OCI-LY7 (cell line): ENCODE results near the gene EPHA3. TPM values are rescaled to one million over a fixed set of nuclear protein-coding genes. Genes with fewer than 3 reads are reported as not detected.
"Not testable (repeated sequence)": the region's sequence is repeated elsewhere in the genome, so short reads cannot be mapped to it uniquely, and the experiment has no call there.

Experiments
- BruUV-seq: library from RNA; stranded (reverse); fragments of 400-500 nt; replicated peaks from 2 replicates; lab custom pipeline; 2021; lab: Mats Ljungman, UMichigan
- CTCF ChIA-PET: fragments of 300-600 bp; sonication (Branson Sonifier 250); formaldehyde crosslinking; loops from one replicate; lab custom pipeline; 2022; ENCODE audit warnings: antibody characterized with exemption; ENCODE audit not compliant: unreplicated experiment; lab: Charles Lee
- POLR2A ChIA-PET: fragments of 300-600 bp; sonication (Branson Sonifier 250); formaldehyde crosslinking; loops from one replicate; lab custom pipeline; 2022; ENCODE audit warnings: antibody characterized with exemption; lab: Charles Lee
- DNase-seq: peaks from one replicate; pipeline ENCODE4 v3.0.0-alpha.2; 2015; ENCODE audit warnings: low spot score
- H2AFZ ChIP-seq: fragments of 200-600 bp; sonication (generic), shearing (Covaris generic); 2 replicates; pipeline ENCODE4 v1.6.1; 2014; ENCODE audit warnings: mild to moderate bottlenecking, antibody characterized with exemption, low read length, moderate library complexity
- H3K27ac ChIP-seq: fragments of 200-600 bp; sonication (generic); 2 replicates; pipeline ENCODE4 v1.5.1; 2014; ENCODE audit warnings: mixed run types, low read depth, mild to moderate bottlenecking, moderate library complexity, low read length, inconsistent platforms; ENCODE audit not compliant: poor library complexity, severe bottlenecking
- H3K36me3 ChIP-seq: fragments of 200-600 bp; sonication (generic); 2 replicates; pipeline ENCODE4 v1.6.1; 2014; ENCODE audit warnings: mild to moderate bottlenecking, antibody characterized with exemption, low read length, moderate library complexity, mixed read lengths; ENCODE audit not compliant: insufficient read depth
- H3K4me1 ChIP-seq: fragments of 200-600 bp; sonication (generic); 2 replicates; pipeline ENCODE4 v1.5.1; 2014; ENCODE audit warnings: mild to moderate bottlenecking, low read length; ENCODE audit not compliant: insufficient read depth, poor library complexity, severe bottlenecking
- H3K4me2 ChIP-seq: fragments of 200-600 bp; sonication (generic); 2 replicates; pipeline ENCODE4 v1.6.1; 2014; ENCODE audit warnings: mild to moderate bottlenecking, low read length
- H3K4me3 ChIP-seq: fragments of 200-600 bp; sonication (generic); 2 replicates; pipeline ENCODE4 v1.5.1; 2014; ENCODE audit warnings: mild to moderate bottlenecking, low read depth, low read length; ENCODE audit not compliant: poor library complexity, severe bottlenecking
- H3K79me2 ChIP-seq: fragments of 200-600 bp; sonication (generic); 2 replicates; pipeline ENCODE4 v1.6.1; 2016; ENCODE audit warnings: low read depth, mild to moderate bottlenecking, low read length, moderate library complexity, mixed read lengths; ENCODE audit not compliant: insufficient read depth
- H3K9me2 ChIP-seq: fragments of 200-600 bp; sonication (generic); 2 replicates; pipeline ENCODE4 v1.6.1; 2016; ENCODE audit warnings: mild to moderate bottlenecking, low read length, mixed read lengths; ENCODE audit not compliant: insufficient read depth
- H3K9me3 ChIP-seq: fragments of 200-600 bp; sonication (generic); 2 replicates; pipeline ENCODE4 v1.6.1; 2014; ENCODE audit warnings: mild to moderate bottlenecking, mixed run types, low read length, mixed read lengths
- H4K20me1 ChIP-seq: fragments of 200-600 bp; sonication (generic); 2 replicates; pipeline ENCODE4 v1.6.1; 2014; ENCODE audit warnings: mild to moderate bottlenecking, antibody characterized with exemption, low read length, moderate library complexity, mixed read lengths; ENCODE audit not compliant: insufficient read depth
- EZH2phosphoT487 ChIP-seq: fragments of 200-600 bp; sonication (generic); IDR thresholded peaks from 2 replicates; pipeline ENCODE4 v1.6.1; 2018; ENCODE audit warnings: low read depth, borderline replicate concordance, mild to moderate bottlenecking, mixed run types, antibody characterized with exemption, low read length, moderate library complexity, mixed read lengths
- intact Hi-C: fragments of 100-400 bp; cut with micrococcal nuclease; formaldehyde crosslinking; loops from one replicate; pipeline ENCODE4 v1.10.0; 2022; ENCODE audit not compliant: unreplicated experiment
- total RNA-seq, 2 experiments: library from RNA; depleted of rRNA in 1 of 2; stranded (reverse); fragments of >200 nt in 1 of 2; shearing (Covaris generic) in 1 of 2; gene quantifications; 2 replicates each; pipeline ENCODE4 v1.2.3, GENCODE V29; 2014 to 2022
- TF ChIP-seq, protein P1 (sequence below): fragments of 200-600 bp; sonication (generic); conservative IDR thresholded peaks from 2 replicates; pipeline ENCODE4 v1.5.1; 2014; ENCODE audit warnings: mild to moderate bottlenecking, antibody characterized with exemption, low read length, moderate library complexity, mixed read lengths

The EPHA3 gene
- total RNA-seq, 2 experiments from 2014 or later: not detected

DNA sequence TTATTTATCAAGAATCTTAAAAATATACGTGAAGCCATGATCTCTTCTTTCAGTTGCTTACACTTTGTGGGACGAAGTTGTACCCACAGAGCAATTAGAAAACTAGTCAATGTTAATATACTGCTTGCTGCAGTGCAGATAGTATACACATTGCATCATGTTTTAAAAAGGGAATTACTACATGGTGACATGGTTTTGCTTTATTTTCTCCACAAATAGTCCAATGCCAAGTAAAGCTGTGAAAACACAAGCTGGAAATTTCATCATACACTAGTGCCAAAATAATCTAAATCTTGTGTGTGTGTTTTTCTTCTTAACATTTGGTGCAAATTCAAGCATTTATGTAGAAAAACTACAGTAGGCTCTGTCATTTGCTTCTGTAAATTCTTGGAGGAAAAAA lies 233.0 kb downstream of the EPHA3 start:
- CTCF ChIA-PET: no interaction called here
- Histone ChIP-seq H3K9me3 (no peaks in the 10 kb centered on the region), H3K9me2 (no peaks in the 10 kb centered on the region), H3K4me1 (no peaks in the 10 kb centered on the region), H2AFZ (no peak overlapping the region), H3K36me3 (no peaks in the 10 kb centered on the region), H3K4me3 (no peak overlapping the region), H3K79me2 (no peaks in the 10 kb centered on the region), H4K20me1 (no peaks in the 10 kb centered on the region), H3K27ac (no peak overlapping the region), H3K4me2 (no peak overlapping the region)
- intact Hi-C loops: no loop called here
- no peak for TF ChIP-seq EZH2phosphoT487
- TF ChIP-seq, protein P1, sequence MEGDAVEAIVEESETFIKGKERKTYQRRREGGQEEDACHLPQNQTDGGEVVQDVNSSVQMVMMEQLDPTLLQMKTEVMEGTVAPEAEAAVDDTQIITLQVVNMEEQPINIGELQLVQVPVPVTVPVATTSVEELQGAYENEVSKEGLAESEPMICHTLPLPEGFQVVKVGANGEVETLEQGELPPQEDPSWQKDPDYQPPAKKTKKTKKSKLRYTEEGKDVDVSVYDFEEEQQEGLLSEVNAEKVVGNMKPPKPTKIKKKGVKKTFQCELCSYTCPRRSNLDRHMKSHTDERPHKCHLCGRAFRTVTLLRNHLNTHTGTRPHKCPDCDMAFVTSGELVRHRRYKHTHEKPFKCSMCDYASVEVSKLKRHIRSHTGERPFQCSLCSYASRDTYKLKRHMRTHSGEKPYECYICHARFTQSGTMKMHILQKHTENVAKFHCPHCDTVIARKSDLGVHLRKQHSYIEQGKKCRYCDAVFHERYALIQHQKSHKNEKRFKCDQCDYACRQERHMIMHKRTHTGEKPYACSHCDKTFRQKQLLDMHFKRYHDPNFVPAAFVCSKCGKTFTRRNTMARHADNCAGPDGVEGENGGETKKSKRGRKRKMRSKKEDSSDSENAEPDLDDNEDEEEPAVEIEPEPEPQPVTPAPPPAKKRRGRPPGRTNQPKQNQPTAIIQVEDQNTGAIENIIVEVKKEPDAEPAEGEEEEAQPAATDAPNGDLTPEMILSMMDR: no peak
- no peak for DNase-seq
- POLR2A ChIA-PET: interaction anchor here (0.7 kb wide), 1 partner anchor 188 kb away, joined by 4 read pairs; no protein-coding TSS in a partner anchor
- BruUV-seq: no TSS peak

DNA sequence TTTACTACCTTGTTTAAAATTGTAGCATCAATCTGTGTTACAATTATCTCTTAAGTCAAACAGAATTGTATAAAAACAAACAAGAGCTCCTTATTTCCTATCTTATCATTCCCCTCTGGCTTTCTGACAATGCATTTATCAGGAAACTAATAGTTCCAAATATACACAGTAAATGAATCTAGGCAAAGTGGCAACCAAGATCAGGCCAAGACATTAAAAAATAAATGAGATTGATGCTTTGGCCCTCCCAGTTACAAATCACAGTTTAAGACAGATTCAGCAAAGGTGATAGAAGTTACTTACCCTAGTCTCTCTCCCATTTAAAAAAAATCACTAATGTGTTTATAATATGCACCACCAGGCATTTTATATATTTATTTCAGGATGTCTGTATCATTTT lies 236.7 kb downstream of the EPHA3 start:
- no peaks in the 10 kb centered on the region for H3K9me3 ChIP-seq
- ChIA-PET POLR2A (interaction anchor here (0.6 kb wide), 1 partner anchor 301 kb away, joined by 3 read pairs; no protein-coding TSS in a partner anchor), CTCF (no interaction called here)
- intact Hi-C loops: no loop called here
- no peak overlapping the region for H3K27ac ChIP-seq
- DNase-seq: no peak
- H3K4me3 ChIP-seq: no peak overlapping the region
- no peak for TF ChIP-seq EZH2phosphoT487
- TF ChIP-seq, protein P1: no peak
- no peaks in the 10 kb centered on the region for H3K79me2 ChIP-seq
- no peak overlapping the region for H2AFZ ChIP-seq
- H3K9me2 ChIP-seq: no peaks in the 10 kb centered on the region
- no TSS peak for BruUV-seq
- H3K4me1 ChIP-seq: no peaks in the 10 kb centered on the region
- H3K4me2 ChIP-seq: no peak overlapping the region
- no peaks in the 10 kb centered on the region for H3K36me3 ChIP-seq
- H4K20me1 ChIP-seq: no peaks in the 10 kb centered on the region

GRCh38 chr3:89350935-89351334 lies 243.5 kb downstream of the EPHA3 start:
- H3K27ac ChIP-seq, intact Hi-C loops, H3K79me2 ChIP-seq, H3K36me3 ChIP-seq, H3K4me2 ChIP-seq, H3K4me1 ChIP-seq, CTCF ChIA-PET, H3K4me3 ChIP-seq, H3K9me3 ChIP-seq, H2AFZ ChIP-seq, POLR2A ChIA-PET, DNase-seq, H4K20me1 ChIP-seq, H3K9me2 ChIP-seq, BruUV-seq: not testable (repeated sequence)
